ENCODE results near the gene PTPRG. TPM values are rescaled to one million over a fixed set of nuclear protein-coding genes. Genes with fewer than 3 reads are reported as not detected.
A peak's percentile ranks its signal among the peaks of the same experiment; 100 is the strongest.

The PTPRG gene
- total RNA-seq, 1 experiment from 2014 or later = 69.3 TPM

- Mint-ChIP-seq H3K9me3 (peaks cover 0 to 2% of the 10 kb centered on the region in 2 experiments; a peak in 2 of 5 replicates), H3K36me3 (ENCODE audit: insufficient read depth in 1 of 3, low read depth in 3 of 3) (peaks cover 7 to 14% (median 10%) of the 10 kb centered on the region in 3 experiments; a peak in 6 of 7 replicates), H3K4me3 (no peak overlapping the region), H3K4me1 (peaks cover 48 to 56% of the 10 kb centered on the region in 2 experiments), H3K27ac (peak overlapping the region in 2 of 3 experiments; percentile 7 to 17; a peak in 1 of 7 replicates), H3K27me3 (ENCODE audit: low read depth) (no peaks in the 10 kb centered on the region)
- Histone ChIP-seq H3K27me3 (ENCODE audit: insufficient read depth, low read length) (no peaks in the 10 kb centered on the region), H2BK5ac (ENCODE audit: insufficient read length, low read length) (no peak overlapping the region), H3K9ac (ENCODE audit: extremely low read depth, insufficient read length, low read length) (no peak overlapping the region), H3K56ac (ENCODE audit: insufficient read length, low read depth, low read length) (no peak overlapping the region), H3K23me2 (ENCODE audit: insufficient read length, low read depth, low read length, poor library complexity, severe bottlenecking) (no peaks in the 10 kb centered on the region), H3K4me2 (ENCODE audit: insufficient read depth, insufficient read length, low read length) (no peak overlapping the region), H3K18ac (ENCODE audit: insufficient read length, low read depth, low read length) (no peak overlapping the region), H4K5ac (ENCODE audit: insufficient read length, low read depth, low read length) (no peak overlapping the region), H4K20me1 (ENCODE audit: control insufficient read depth, insufficient read depth, insufficient read length) (no peaks in the 10 kb centered on the region), H3K79me1 (ENCODE audit: insufficient read depth, low read depth, low read length, poor library complexity, severe bottlenecking) (peaks cover 17% of the 10 kb centered on the region), H3K23ac (ENCODE audit: insufficient read length, low read depth, low read length) (no peak overlapping the region), H2BK20ac (ENCODE audit: low read depth, low read length, poor library complexity, severe bottlenecking) (no peak overlapping the region), H2BK15ac (ENCODE audit: low read depth, low read length) (no peak overlapping the region), H3K9me3 (ENCODE audit: control insufficient read depth, low read depth, low read length) (no peaks in the 10 kb centered on the region), H3K27ac (ENCODE audit: insufficient read length, low read depth, low read length) (no peak overlapping the region), H4K91ac (ENCODE audit: insufficient read length, low read depth, low read length) (no peak overlapping the region), H2AFZ (ENCODE audit: low read length) (no peak overlapping the region), H3K14ac (ENCODE audit: insufficient read depth, low read length) (no peak overlapping the region), H3K4ac (ENCODE audit: low read depth, low read length) (no peak overlapping the region), H2BK120ac (ENCODE audit: low read depth, low read length, poor library complexity, severe bottlenecking) (no peak overlapping the region), H3K4me1 (ENCODE audit: insufficient read depth, low read length) (peaks cover 21% of the 10 kb centered on the region), H3T11ph (ENCODE audit: low read length) (no peak overlapping the region), H4K8ac (replicated peaks; ENCODE audit: insufficient read length, low read depth, low read length) (no peak overlapping the region), H2AK5ac (ENCODE audit: insufficient read length, low read length) (no peak overlapping the region), H2BK12ac (ENCODE audit: insufficient read length, low read depth, low read length) (no peak overlapping the region), H3K79me2 (ENCODE audit: insufficient read depth, low read length) (peaks cover 72% of the 10 kb centered on the region)
- WGBS (ENCODE audit: extremely low coverage, insufficient read length, low lambda C conversion rate) = no CpG with 5 or more reads among the region's 7 CpGs
- no peak for TF ChIP-seq CTCF (conservative IDR thresholded peaks at IDR 0.05)
- DNase-seq = no peak
Measured at GRCh38 chr3:61597906-61598305, 36.5 kb downstream of the PTPRG start.
